NB4 (cell line): ENCODE data around the gene LHX1.

ENCODE experiments used
- CTCF ChIP-seq: IDR thresholded peaks from one replicate; pipeline ENCODE4 v1.5.1; 2012; ENCODE audit warnings: low read depth, low read length
- MAX ChIP-seq: IDR thresholded peaks from 2 replicates; pipeline ENCODE4 v1.6.1; 2011; ENCODE audit warnings: low read depth, low read length
- MYC ChIP-seq: IDR thresholded peaks from 2 replicates; pipeline ENCODE4 v1.6.1; 2011; ENCODE audit warnings: low read depth, low read length
- POLR2A ChIP-seq: IDR thresholded peaks from 2 replicates; pipeline ENCODE4 v1.6.1; 2011; ENCODE audit warnings: mild to moderate bottlenecking; ENCODE audit not compliant: insufficient read length; ENCODE audit errors: extremely low read depth

GRCh38 chr17:36947922-36948716, 10.8 kb downstream of the LHX1 start:
- TF ChIP-seq POLR2A (no peak), CTCF (no peak), MAX (no peak), MYC (no peak)
